H1 (cell line): Measurements from ENCODE around the gene L3MBTL3. TPM values are rescaled to one million over a fixed set of nuclear protein-coding genes. Genes with fewer than 3 reads are reported as not detected.

Source experiments
- CTCF ChIA-PET: fragments of 300-600 bp; sonication (Branson Sonifier 250); formaldehyde crosslinking; loops from one replicate; lab custom pipeline; 2021; ENCODE audit not compliant: partially characterized antibody; lab: Charles Lee
- POLR2A ChIA-PET: fragments of 300-600 bp; sonication (Branson Sonifier 250); formaldehyde crosslinking; loops from one replicate; lab custom pipeline; 2021; ENCODE audit warnings: inconsistent platforms; ENCODE audit not compliant: partially characterized antibody; lab: Charles Lee
- DNase-seq, 2 experiments: peaks; one replicate each; pipeline versions ENCODE4 v3.0.0 to v3.0.0-alpha.2; 2010 to 2022; ENCODE audit warnings: low spot score in 2 of 2, low read depth in 1 of 2, mixed read lengths in 1 of 2
- FAIRE-seq: peaks from 2 replicates; lab custom pipeline; 2011; peaks lifted over from hg19 to GRCh38; lab: Jason Lieb, UNC
- H2AFZ ChIP-seq: 2 replicates; pipeline ENCODE4 v1.8.1; 2012; ENCODE audit warnings: low read length, inconsistent platforms
- H2AK5ac ChIP-seq: 2 replicates; pipeline ENCODE4 v1.6.1; 2013; ENCODE audit warnings: low read depth, low read length
- H2BK120ac ChIP-seq: replicated peaks from 2 replicates; pipeline ENCODE3; 2013; ENCODE audit warnings: low read depth, low read length, inconsistent platforms
- H2BK12ac ChIP-seq: 2 replicates; pipeline ENCODE4 v1.6.1; 2013; ENCODE audit warnings: low read depth, low read length
- H2BK15ac ChIP-seq: 2 replicates; pipeline ENCODE4 v1.6.1; 2013; ENCODE audit warnings: low read length
- H2BK20ac ChIP-seq: 2 replicates; pipeline ENCODE4 v1.6.1; 2013; ENCODE audit warnings: low read length
- H2BK5ac ChIP-seq: 2 replicates; pipeline ENCODE4 v1.6.1; 2013; ENCODE audit warnings: low read depth, low read length
- H3K14ac ChIP-seq: 2 replicates; pipeline ENCODE4 v1.6.1; 2013; ENCODE audit warnings: inconsistent platforms; ENCODE audit not compliant: insufficient read length
- H3K18ac ChIP-seq: 2 replicates; pipeline ENCODE4 v1.6.1; 2013; ENCODE audit warnings: low read length; ENCODE audit errors: extremely low read depth
- H3K23ac ChIP-seq: 2 replicates; pipeline ENCODE4 v1.6.1; 2013; ENCODE audit warnings: inconsistent platforms; ENCODE audit not compliant: insufficient read length
- H3K23me2 ChIP-seq: 2 replicates; pipeline ENCODE4 v1.6.1; 2013; ENCODE audit warnings: low read depth, low read length
- H3K27ac ChIP-seq: 2 replicates; pipeline ENCODE4 v1.6.1; 2011; ENCODE audit warnings: low read depth, low read length, inconsistent platforms
- H3K27me3 ChIP-seq, 4 experiments: replicated peaks in 1 of 4; 1 replicate in 1 of 4; 2 replicates in 3 of 4; pipeline versions ENCODE4 v1.6.1 to v1.8.1; 2011 to 2013; ENCODE audit warnings: low read length in 3 of 4, mild to moderate bottlenecking in 3 of 4, inconsistent platforms in 2 of 4, mixed read lengths in 2 of 4, moderate library complexity in 1 of 4; ENCODE audit not compliant: control insufficient read depth in 3 of 4, insufficient read depth in 3 of 4; ENCODE audit errors: extremely low read depth in 1 of 4
- H3K36me3 ChIP-seq, 4 experiments: 2 replicates each; pipeline versions ENCODE4 v1.6.1 to v1.8.1; 2011 to 2013; ENCODE audit warnings: mild to moderate bottlenecking in 4 of 4, low read length in 3 of 4, moderate library complexity in 2 of 4, control low read depth in 1 of 4, inconsistent platforms in 1 of 4; ENCODE audit not compliant: insufficient read depth in 4 of 4, control insufficient read depth in 2 of 4
- H3K4ac ChIP-seq: replicated peaks from 2 replicates; pipeline ENCODE3; 2013; ENCODE audit warnings: low read length, low read depth, mixed read lengths, inconsistent platforms; ENCODE audit not compliant: insufficient read length
- H3K4me1 ChIP-seq, 4 experiments: replicated peaks in 1 of 4; 1 replicate in 1 of 4; 2 replicates in 3 of 4; pipeline versions ENCODE4 v1.6.1 to v1.8.1; 2011 to 2013; ENCODE audit warnings: low read length in 3 of 4, inconsistent platforms in 2 of 4, mixed read lengths in 1 of 4; ENCODE audit not compliant: insufficient read depth in 4 of 4, control insufficient read depth in 3 of 4
- H3K4me2 ChIP-seq, 2 experiments: 2 replicates each; pipeline versions ENCODE4 v1.6.1 to v1.8.1; 2011 to 2013; ENCODE audit warnings: low read depth in 2 of 2, low read length in 2 of 2, control low read depth in 1 of 2, inconsistent platforms in 1 of 2, mild to moderate bottlenecking in 1 of 2; ENCODE audit not compliant: insufficient read depth in 1 of 2
- H3K4me3 ChIP-seq, 4 experiments: fragments of 200-600, 300-600 bp in 1 of 4; sonication (generic), shearing (Covaris generic), sonication (Bioruptor Twin) in 1 of 4; 2 replicates each; pipeline versions ENCODE4 v1.5.1 to v1.8.1; 2011 to 2016; ENCODE audit warnings: low read length in 4 of 4, low read depth in 3 of 4, control low read depth in 2 of 4, inconsistent platforms in 2 of 4, mild to moderate bottlenecking in 2 of 4, mixed read lengths in 1 of 4, moderate library complexity in 1 of 4; ENCODE audit not compliant: insufficient read depth in 2 of 4; ENCODE audit errors: extremely low read depth in 1 of 4
- H3K56ac ChIP-seq: replicated peaks from 2 replicates; pipeline ENCODE3; 2013; ENCODE audit warnings: low read depth, mild to moderate bottlenecking, mixed read lengths, low read length, inconsistent platforms; ENCODE audit not compliant: insufficient read length
- H3K79me1 ChIP-seq: 2 replicates; pipeline ENCODE4 v1.6.1; 2013; ENCODE audit warnings: low read depth, low read length, control low read depth
- H3K79me2 ChIP-seq, 2 experiments: 2 replicates each; pipeline versions ENCODE4 v1.6.1 to v1.8.1; 2012 to 2013; ENCODE audit warnings: low read length in 2 of 2, mild to moderate bottlenecking in 2 of 2, inconsistent platforms in 1 of 2; ENCODE audit not compliant: insufficient read depth in 2 of 2, control insufficient read depth in 1 of 2
- H3K9ac ChIP-seq, 4 experiments: replicated peaks in 1 of 4; 1 replicate in 1 of 4; 2 replicates in 3 of 4; pipeline versions ENCODE4 v1.6.1 to v1.8.1; 2011 to 2013; ENCODE audit warnings: low read depth in 3 of 4, low read length in 3 of 4, control low read depth in 2 of 4, mild to moderate bottlenecking in 2 of 4, moderate library complexity in 2 of 4, inconsistent platforms in 1 of 4; ENCODE audit errors: extremely low read depth in 1 of 4
- H3K9me3 ChIP-seq, 2 experiments: 2 replicates each; pipeline versions ENCODE4 v1.6.1 to v1.8.1; 2012 to 2013; ENCODE audit warnings: mild to moderate bottlenecking in 2 of 2, moderate library complexity in 2 of 2, control low read depth in 1 of 2, inconsistent platforms in 1 of 2, low read depth in 1 of 2, low read length in 1 of 2, mixed read lengths in 1 of 2; ENCODE audit not compliant: insufficient read depth in 2 of 2
- H4K20me1 ChIP-seq, 2 experiments: replicated peaks in 1 of 2; 2 replicates each; pipeline versions ENCODE3 to v1.8.1; 2011 to 2013; ENCODE audit warnings: inconsistent platforms in 2 of 2, low read length in 2 of 2, mild to moderate bottlenecking in 1 of 2; ENCODE audit not compliant: insufficient read depth in 2 of 2, control insufficient read depth in 1 of 2
- H4K5ac ChIP-seq: 2 replicates; pipeline ENCODE4 v1.6.1; 2013; ENCODE audit warnings: low read length, low read depth, mixed read lengths, inconsistent platforms; ENCODE audit not compliant: insufficient read length
- H4K8ac ChIP-seq: 2 replicates; pipeline ENCODE4 v1.8.0; 2013; ENCODE audit warnings: mild to moderate bottlenecking, moderate library complexity, low read length, inconsistent platforms; ENCODE audit not compliant: insufficient read depth; ENCODE audit errors: extremely low read depth
- H4K91ac ChIP-seq: replicated peaks from 2 replicates; pipeline ENCODE3; 2013; ENCODE audit warnings: low read length, mixed read lengths, inconsistent platforms; ENCODE audit not compliant: insufficient read length
- BCL11A ChIP-seq, 2 experiments: IDR thresholded peaks; one replicate each; pipeline ENCODE4 v1.6.1; 2011; ENCODE audit warnings: low read depth in 2 of 2, low read length in 2 of 2, mild to moderate bottlenecking in 2 of 2
- CHD1 ChIP-seq: IDR thresholded peaks from 2 replicates; pipeline ENCODE4 v1.6.1; 2012; ENCODE audit warnings: low read depth, low read length, improper control_type of control experiment
- CTBP2 ChIP-seq: IDR thresholded peaks from 2 replicates; pipeline ENCODE4 v1.7.0; 2011; ENCODE audit warnings: borderline replicate concordance, mild to moderate bottlenecking, moderate library complexity, mixed read lengths, low read length; ENCODE audit not compliant: insufficient read depth, insufficient read length
- EGR1 ChIP-seq: IDR thresholded peaks from 2 replicates; pipeline ENCODE4 v1.6.1; 2011; ENCODE audit warnings: low read depth, low read length, borderline replicate concordance
- HDAC6 ChIP-seq: IDR thresholded peaks from one replicate; pipeline ENCODE4 v1.7.1; 2012; ENCODE audit warnings: low read depth, mild to moderate bottlenecking, inconsistent platforms, low read length, moderate library complexity
- POLR2A ChIP-seq, 2 experiments: IDR thresholded peaks; 1 replicate in 1 of 2; 2 replicates in 1 of 2; pipeline ENCODE4 v1.6.1; 2011; ENCODE audit warnings: low read depth in 2 of 2, low read length in 2 of 2, mild to moderate bottlenecking in 2 of 2; ENCODE audit errors: control extremely low read depth in 1 of 2
- POU5F1 ChIP-seq: IDR thresholded peaks from 2 replicates; pipeline ENCODE4 v1.6.1; 2011; ENCODE audit warnings: low read depth, mild to moderate bottlenecking, low read length, moderate library complexity
- SIN3A ChIP-seq, 2 experiments: IDR thresholded peaks in 1 of 2; conservative IDR thresholded peaks in 1 of 2; 2 replicates each; pipeline ENCODE4 v1.6.1; 2011 to 2012; ENCODE audit warnings: low read length in 2 of 2, improper control_type of control experiment in 1 of 2, low read depth in 1 of 2, mild to moderate bottlenecking in 1 of 2
- SP2 ChIP-seq: IDR thresholded peaks from 2 replicates; pipeline ENCODE4 v1.6.1; 2012; ENCODE audit warnings: mild to moderate bottlenecking, low read length, inconsistent platforms
- SRF ChIP-seq: IDR thresholded peaks from 2 replicates; pipeline ENCODE4 v1.6.1; 2011; ENCODE audit warnings: mild to moderate bottlenecking, low read depth, low read length, moderate library complexity
- YY1 ChIP-seq: IDR thresholded peaks from 2 replicates; pipeline ENCODE4 v1.6.1; 2011; ENCODE audit warnings: low read depth, mild to moderate bottlenecking, low read length
- ZNF274 ChIP-seq: IDR thresholded peaks from 2 replicates; pipeline ENCODE4 v1.7.0; 2012; ENCODE audit warnings: low read length, borderline replicate concordance; ENCODE audit errors: extremely low read depth
- WGBS, 2 experiments: shearing (Covaris generic) in 1 of 2; methylation state at CpG; one replicate each; pipeline versions ENCODE4 v1.1.6 to v1.1.7; 2013 to 2015; ENCODE audit warnings: low lambda C conversion rate in 2 of 2, mixed read lengths in 2 of 2, inconsistent platforms in 1 of 2, low coverage in 1 of 2, missing lambda C conversion rate in 1 of 2; ENCODE audit not compliant: insufficient replicate concordance in 2 of 2, insufficient coverage in 1 of 2, insufficient read length in 1 of 2; ENCODE audit errors: extremely low coverage in 1 of 2, missing lambda C conversion rate in 1 of 2; 5-methylcytosine and 5-hydroxymethylcytosine counted together
- polyA plus RNA-seq, 7 experiments: library from polyadenylated mRNA; depleted of rRNA in 3 of 7; stranded (reverse) in 5 of 7; unstranded in 2 of 7; fragments of >200 nt in 5 of 7; fragments of 200-250 nt in 2 of 7; gene quantifications; 1 replicate in 5 of 7; 2 replicates in 1 of 7; 4 replicates in 1 of 7; pipeline versions ENCODE4 v1.2.1 to v1.2.3, GENCODE V29; 2011 to 2013; ENCODE audit warnings: missing spikeins in 2 of 7, mixed read lengths in 2 of 7
- total RNA-seq: library from RNA; stranded (reverse); fragmentation: NEBNext Ultra II Directional; extraction: Animal tissue kit (Norgen Biotek cat#: 25700); gene quantifications from 2 replicates; pipeline ENCODE4 v1.2.1, GENCODE V29; 2021

L3MBTL3 gene
- total and polyA plus RNA-seq, 2 of the 8 experiments (the other 6 are each of a cell fraction or from before 2014, with no cell fraction given), result 3.9 to 17.2 TPM

GRCh38 chr6:130069485-130069884 is 51.1 kb downstream of the L3MBTL3 start:
- H3K27me3 ChIP-seq, result no peaks in the 10 kb centered on the region
- H2BK120ac ChIP-seq, result no peak overlapping the region
- peaks cover 0 to 3% (median 0%) of the 10 kb centered on the region in 4 experiments; a peak in 1 of 8 replicates for H3K36me3 ChIP-seq
- no peak overlapping the region for H2BK5ac ChIP-seq
- H3K9me3 ChIP-seq, result no peaks in the 10 kb centered on the region
- no peak overlapping the region for H3K4me2 ChIP-seq
- no peak overlapping the region for H3K23ac ChIP-seq
- CTCF ChIA-PET, result interaction anchor here (0.8 kb wide), 1 partner anchor 691 kb away, joined by 3 read pairs; no protein-coding TSS in a partner anchor
- H3K79me2 ChIP-seq, result no peaks in the 10 kb centered on the region
- H2BK12ac ChIP-seq, result no peak overlapping the region
- H3K4me3 ChIP-seq, result no peak overlapping the region
- no peak overlapping the region for H3K9ac ChIP-seq
- H3K4me1 ChIP-seq, result no peaks in the 10 kb centered on the region
- WGBS, 2 experiments, result 88% methylated on average over 4 of the region's 4 CpGs; no CpG with 5 or more reads in 1 of the 2 experiments
- H4K8ac ChIP-seq, result no peak overlapping the region
- no peak overlapping the region for H3K18ac ChIP-seq
- no peak for FAIRE-seq
- POLR2A ChIA-PET, result no interaction called here
- H4K20me1 ChIP-seq, result no peaks in the 10 kb centered on the region
- no peak overlapping the region for H3K14ac ChIP-seq
- no peak overlapping the region for H2BK15ac ChIP-seq
- no peak for DNase-seq
- H3K56ac ChIP-seq, result no peak overlapping the region
- H2AK5ac ChIP-seq, result no peak overlapping the region
- no peaks in the 10 kb centered on the region; the same call in 1 of the 2 replicates for H3K23me2 ChIP-seq
- no peak overlapping the region for H4K91ac ChIP-seq
- H4K5ac ChIP-seq, result no peak overlapping the region
- no peak overlapping the region for H2BK20ac ChIP-seq
- H3K27ac ChIP-seq, result no peak overlapping the region
- no peak overlapping the region for H3K4ac ChIP-seq
- TF ChIP-seq SP2 (no peak), YY1 (no peak), BCL11A (IDR thresholded peaks at IDR 0.05; ENCODE audit: low read depth in 2 of 2, low read length in 2 of 2) (no peak), CHD1 (no peak), POU5F1 (no peak), SIN3A (conservative IDR thresholded peaks at IDR 0.05 in 1 of 2, IDR thresholded peaks at IDR 0.05 in 1 of 2; ENCODE audit: low read depth in 1 of 2, low read length in 2 of 2) (no peak), ZNF274 (no peak), POLR2A (IDR thresholded peaks at IDR 0.05; ENCODE audit: control extremely low read depth in 1 of 2, low read depth in 2 of 2, low read length in 2 of 2) (no peak), HDAC6 (no peak), EGR1 (no peak), CTBP2 (no peak), SRF (no peak)
- no peaks in the 10 kb centered on the region for H3K79me1 ChIP-seq
- H2AFZ ChIP-seq, result no peak overlapping the region
